Activated naive CD8-positive, alpha-beta T cell treated with anti-CD3 and anti-CD28 coated beads for 36 hours (primary cell): ENCODE data around the gene DHX58. TPM values are rescaled to one million over a fixed set of nuclear protein-coding genes. Genes with fewer than 3 reads are reported as not detected.
"Not testable (repeated sequence)": the region's sequence is repeated elsewhere in the genome, so short reads cannot be mapped to it uniquely, and the experiment has no call there.

Experiments
- DNase-seq: peaks from one replicate; pipeline ENCODE4 v3.0.0; 2021
- H3K27ac Mint-ChIP-seq: one replicate; pipeline ENCODE4 v1.8.0; 2022; ENCODE audit warnings: mild to moderate bottlenecking, moderate library complexity, mixed read lengths
- H3K27me3 Mint-ChIP-seq: one replicate; pipeline ENCODE4 v1.8.0; 2022; ENCODE audit warnings: mild to moderate bottlenecking, mixed read lengths
- H3K36me3 Mint-ChIP-seq: one replicate; pipeline ENCODE4 v1.8.0; 2021; ENCODE audit warnings: mild to moderate bottlenecking, mixed read lengths
- H3K4me1 Mint-ChIP-seq: one replicate; pipeline ENCODE4 v1.8.0; 2021; ENCODE audit warnings: mixed read lengths
- H3K4me3 Mint-ChIP-seq: one replicate; pipeline ENCODE4 v1.8.0; 2022; ENCODE audit warnings: mild to moderate bottlenecking, moderate library complexity, mixed read lengths
- H3K9me3 Mint-ChIP-seq: one replicate; pipeline ENCODE4 v1.8.0; 2022; ENCODE audit warnings: mixed read lengths
- total RNA-seq, 2 experiments: library from RNA; stranded (reverse); gene quantifications; one replicate each; pipeline ENCODE4 v1.2.3, GENCODE V29; 2021

The DHX58 gene
- total RNA-seq = 10 to 100 TPM; 23.5 to 24.9 TPM

DNA sequence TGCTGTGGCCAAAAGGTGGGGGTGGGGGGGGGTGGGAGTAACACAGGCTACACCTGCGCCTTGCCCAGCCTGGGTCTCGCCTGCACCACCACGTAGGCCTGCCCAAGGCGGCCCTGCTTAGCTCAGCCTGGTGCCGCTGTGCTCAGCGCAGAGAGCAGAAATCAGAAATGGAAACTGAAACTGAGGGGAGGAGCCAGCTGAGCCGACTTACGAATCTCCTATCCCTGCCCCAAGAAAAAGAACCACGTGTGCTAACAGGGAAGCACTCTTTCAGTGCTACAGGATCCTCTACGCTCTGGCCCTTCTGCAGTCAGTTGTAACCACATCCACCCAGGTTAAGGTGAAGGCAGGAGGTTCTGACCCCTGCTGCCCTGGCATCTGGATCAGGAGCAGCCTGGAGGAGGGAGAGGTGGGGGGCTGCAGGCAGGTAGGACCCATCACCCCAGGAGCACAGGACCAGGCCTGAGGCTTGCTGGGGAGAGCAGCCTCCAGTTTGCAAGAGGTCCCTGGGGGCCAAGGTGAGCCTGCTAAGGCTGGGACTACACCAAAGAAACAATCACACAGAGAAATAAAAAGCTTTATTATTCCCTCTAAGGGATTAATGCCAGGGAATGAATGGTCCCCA lies at the start of gene DHX58:
Gene DHX58 (minus strand): TSS at position 163 of the 625 bp plus-strand sequence. CDS start 822 bp downstream, outside the sequence.
- H3K27ac Mint-ChIP-seq = peak within 1 kb of the TSS; percentile 98
- H3K36me3 Mint-ChIP-seq = peaks cover 14% of the 10 kb centered on the region

GRCh38 chr17:42160531-42160910 lies 48.0 kb upstream of the DHX58 start:
- no peak overlapping the region for H3K4me3 Mint-ChIP-seq

More for the DNA sequence above, at the start of gene DHX58:
- Mint-ChIP-seq H3K4me3 (peak within 1 kb of the TSS; percentile 85), H3K9me3 (no peaks in the 10 kb centered on the region), H3K27me3 (no peaks in the 10 kb centered on the region), H3K4me1 (peaks cover 32% of the 10 kb centered on the region)
- DNase-seq = peak; percentile 82

DNA sequence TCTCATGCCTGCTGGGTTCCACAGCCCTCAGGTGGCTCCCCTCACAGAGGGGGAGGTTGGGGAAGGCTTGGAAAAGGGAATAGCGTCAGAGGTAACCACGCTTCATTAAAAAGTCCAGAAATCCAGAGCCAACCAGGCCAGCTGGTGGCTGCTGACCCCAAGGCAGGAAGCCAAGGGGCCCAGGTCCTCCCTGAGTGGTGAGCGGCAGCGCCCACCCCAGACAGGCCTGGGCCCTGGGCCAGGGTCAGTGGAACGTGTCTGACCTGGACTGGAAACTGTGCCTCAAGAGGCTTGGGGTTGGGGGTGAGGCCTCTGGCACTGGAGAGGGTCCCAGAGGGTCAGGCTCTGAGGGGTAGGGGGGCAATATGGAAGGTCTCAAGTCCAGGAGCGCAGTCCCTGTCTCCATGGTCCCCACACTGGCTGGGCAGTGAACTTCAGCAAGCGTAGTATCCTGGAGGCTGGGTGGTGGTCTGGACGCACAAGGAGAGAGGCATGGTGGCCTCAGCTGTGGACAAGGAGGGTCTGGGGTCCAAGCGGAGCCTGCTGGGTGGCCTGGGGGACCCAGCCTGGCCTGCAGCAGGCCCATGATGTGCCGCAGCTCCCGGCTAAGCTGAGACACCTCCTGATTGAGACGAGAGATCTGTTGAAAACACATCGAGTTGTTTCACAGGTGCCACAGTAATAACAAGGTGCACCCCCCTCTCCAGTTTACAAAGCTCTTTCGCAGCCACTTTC lies 47.4 kb upstream of the DHX58 start:
- no peaks in the 10 kb centered on the region for H3K27me3 Mint-ChIP-seq
- H3K4me1 Mint-ChIP-seq = no peaks in the 10 kb centered on the region
- peak overlapping the region; percentile 34 for H3K27ac Mint-ChIP-seq
- H3K9me3 Mint-ChIP-seq = no peaks in the 10 kb centered on the region
- H3K4me3 Mint-ChIP-seq = no peak overlapping the region
- H3K36me3 Mint-ChIP-seq = no peaks in the 10 kb centered on the region
- no peak for DNase-seq

More at GRCh38 chr17:42160531-42160910, 48.0 kb upstream of the DHX58 start:
- Mint-ChIP-seq H3K9me3 (no peaks in the 10 kb centered on the region), H3K4me1 (no peaks in the 10 kb centered on the region), H3K27me3 (no peaks in the 10 kb centered on the region), H3K27ac (no peak overlapping the region), H3K36me3 (no peaks in the 10 kb centered on the region)
- DNase-seq = no peak

- Mint-ChIP-seq H3K4me3 (peak overlapping the region; percentile 94), H3K4me1 (peaks cover 23% of the 10 kb centered on the region), H3K27me3 (no peaks in the 10 kb centered on the region), H3K9me3 (no peaks in the 10 kb centered on the region), H3K36me3 (peaks cover 8% of the 10 kb centered on the region), H3K27ac (no peak overlapping the region)
- DNase-seq = no peak
Observed at GRCh38 chr17:42155614-42156045, 43.1 kb upstream of the DHX58 start.

GRCh38 chr17:42153919-42154742 lies 41.6 kb upstream of the DHX58 start:
- Mint-ChIP-seq H3K9me3 (no peaks in the 10 kb centered on the region), H3K4me3 (peak overlapping the region; percentile 94), H3K27ac (peak overlapping the region; percentile 81), H3K27me3 (no peaks in the 10 kb centered on the region), H3K36me3 (peaks cover 8% of the 10 kb centered on the region), H3K4me1 (peaks cover 24% of the 10 kb centered on the region)
- no peak for DNase-seq

- peak overlapping the region; percentile 26 for H3K27ac Mint-ChIP-seq
- peaks cover 32% of the 10 kb centered on the region for H3K4me1 Mint-ChIP-seq
- H3K36me3 Mint-ChIP-seq = peaks cover 9% of the 10 kb centered on the region
- H3K4me3 Mint-ChIP-seq = no peak overlapping the region
- no peaks in the 10 kb centered on the region for H3K9me3 Mint-ChIP-seq
- no peaks in the 10 kb centered on the region for H3K27me3 Mint-ChIP-seq
- DNase-seq = no peak
Observed at GRCh38 chr17:42146911-42147607, 34.5 kb upstream of the DHX58 start.

- H3K9me3 Mint-ChIP-seq, DNase-seq, H3K4me3 Mint-ChIP-seq, H3K27me3 Mint-ChIP-seq, H3K27ac Mint-ChIP-seq: not testable (repeated sequence)
- Mint-ChIP-seq H3K36me3 (peaks cover 12% of the 10 kb centered on the region), H3K4me1 (peaks cover 36% of the 10 kb centered on the region)
Observed at GRCh38 chr17:42143138-42143537, 30.6 kb upstream of the DHX58 start.

DNA sequence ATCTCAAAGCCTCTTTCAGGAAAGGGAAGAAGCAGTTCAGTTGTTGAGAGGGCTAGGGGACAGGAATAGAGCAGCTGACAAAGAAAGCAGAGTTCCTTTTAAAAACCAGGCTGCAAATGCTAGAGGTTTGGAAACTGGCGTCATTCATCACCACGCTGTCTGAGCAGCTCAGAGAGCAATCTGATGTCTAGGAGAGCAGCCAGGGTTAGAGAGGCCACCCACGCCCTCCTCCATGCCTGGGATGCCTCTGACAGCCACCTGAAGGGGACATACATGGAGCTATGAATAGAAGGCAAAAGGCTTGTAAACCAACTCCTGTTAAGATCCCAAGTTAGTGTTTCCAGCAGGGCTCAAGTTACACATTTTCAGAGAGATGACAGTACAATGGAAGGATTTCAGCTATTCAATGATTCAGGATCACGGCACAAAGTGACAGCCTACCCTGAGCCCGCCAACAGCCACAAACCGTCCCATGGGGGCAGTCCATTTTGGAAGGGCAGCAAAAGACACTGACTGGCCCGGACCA lies 29.9 kb upstream of the DHX58 start:
- peaks cover 35% of the 10 kb centered on the region for H3K4me1 Mint-ChIP-seq
- H3K4me3 Mint-ChIP-seq = no peak overlapping the region
- H3K27ac Mint-ChIP-seq = no peak overlapping the region
- H3K36me3 Mint-ChIP-seq = peaks cover 8% of the 10 kb centered on the region
- no peaks in the 10 kb centered on the region for H3K27me3 Mint-ChIP-seq
- no peaks in the 10 kb centered on the region for H3K9me3 Mint-ChIP-seq
- DNase-seq = no peak

DNA sequence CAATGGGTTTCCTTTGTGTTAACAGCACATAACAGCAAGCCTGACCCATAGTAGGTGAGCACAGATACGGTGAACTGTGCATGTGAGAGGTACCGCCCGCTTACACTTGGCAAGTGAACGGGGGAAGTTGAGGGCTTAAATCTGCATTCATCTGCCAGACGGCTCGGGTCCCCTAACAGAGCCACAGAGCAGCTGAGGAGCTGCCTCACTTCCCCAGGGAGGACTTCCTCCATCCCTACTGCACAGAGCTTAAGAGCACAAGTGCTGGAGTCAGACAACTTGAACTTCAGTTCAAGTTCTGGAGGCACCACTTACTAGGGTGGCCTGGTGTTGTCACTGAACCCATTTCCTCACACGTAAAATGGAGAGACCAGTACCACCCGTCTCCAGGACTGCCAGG lies 28.9 kb upstream of the DHX58 start:
- no peaks in the 10 kb centered on the region for H3K27me3 Mint-ChIP-seq
- no peak overlapping the region for H3K4me3 Mint-ChIP-seq
- DNase-seq = no peak
- H3K27ac Mint-ChIP-seq = no peak overlapping the region
- peaks cover 6% of the 10 kb centered on the region for H3K36me3 Mint-ChIP-seq
- H3K9me3 Mint-ChIP-seq = no peaks in the 10 kb centered on the region
- H3K4me1 Mint-ChIP-seq = peaks cover 42% of the 10 kb centered on the region

DNA sequence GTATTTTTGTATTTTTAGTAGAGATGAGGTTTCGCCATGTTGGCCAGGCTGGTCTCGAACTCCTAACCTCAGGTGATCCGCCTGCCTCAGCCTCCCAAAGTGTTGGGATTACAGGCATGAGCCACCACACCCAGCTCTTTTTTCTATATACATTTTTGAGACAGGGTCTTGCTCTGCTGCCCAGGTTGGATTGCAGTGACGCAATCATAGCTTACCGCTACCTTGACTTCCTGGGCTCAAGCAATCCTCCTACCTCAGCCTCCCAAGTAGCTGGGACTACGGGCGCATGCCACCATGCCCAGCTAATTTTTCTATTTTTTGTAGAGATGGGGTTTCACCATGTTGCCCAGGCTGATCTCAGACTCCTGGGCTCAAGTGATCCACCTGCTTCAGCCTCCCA lies 28.2 kb upstream of the DHX58 start:
- not testable (repeated sequence) for H3K27me3 Mint-ChIP-seq, H3K36me3 Mint-ChIP-seq, DNase-seq, H3K4me3 Mint-ChIP-seq, H3K27ac Mint-ChIP-seq, H3K9me3 Mint-ChIP-seq
- H3K4me1 Mint-ChIP-seq = peaks cover 49% of the 10 kb centered on the region

GRCh38 chr17:42138749-42139492 lies 26.4 kb upstream of the DHX58 start:
- Mint-ChIP-seq H3K27me3 (no peaks in the 10 kb centered on the region), H3K9me3 (no peaks in the 10 kb centered on the region), H3K4me3 (no peak overlapping the region), H3K27ac (no peak overlapping the region), H3K36me3 (peaks cover 13% of the 10 kb centered on the region), H3K4me1 (peaks cover 61% of the 10 kb centered on the region)
- DNase-seq = no peak

DNA sequence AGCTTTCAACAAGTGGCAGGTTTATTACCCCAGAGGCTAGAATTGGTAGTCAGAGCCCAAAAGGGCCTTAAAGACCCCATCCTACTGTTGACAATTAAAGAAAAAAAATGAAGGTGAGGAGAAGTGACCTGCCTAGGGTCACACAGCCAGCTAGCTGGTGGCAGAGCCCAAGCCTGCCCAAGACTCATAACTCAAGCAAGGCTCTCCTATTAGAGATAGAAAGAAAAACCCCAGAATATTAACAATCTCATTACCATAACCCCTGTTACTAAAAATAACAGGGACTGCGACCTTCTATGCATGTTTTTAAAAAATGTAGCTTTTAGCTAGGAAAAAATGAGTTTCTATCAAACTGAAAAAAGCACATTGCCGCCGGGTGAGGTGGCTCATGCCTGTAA lies 24.1 kb upstream of the DHX58 start:
- DNase-seq = no peak
- H3K27ac Mint-ChIP-seq = no peak overlapping the region
- no peaks in the 10 kb centered on the region for H3K9me3 Mint-ChIP-seq
- no peaks in the 10 kb centered on the region for H3K27me3 Mint-ChIP-seq
- H3K4me1 Mint-ChIP-seq = peaks cover 69% of the 10 kb centered on the region
- peaks cover 9% of the 10 kb centered on the region for H3K36me3 Mint-ChIP-seq
- H3K4me3 Mint-ChIP-seq = no peak overlapping the region

- Mint-ChIP-seq H3K27me3 (no peaks in the 10 kb centered on the region), H3K4me1 (peaks cover 67% of the 10 kb centered on the region), H3K9me3 (no peaks in the 10 kb centered on the region), H3K36me3 (peaks cover 11% of the 10 kb centered on the region), H3K27ac (peak overlapping the region; percentile 38), H3K4me3 (no peak overlapping the region)
- DNase-seq = no peak
Observed at GRCh38 chr17:42135664-42136653, 23.4 kb upstream of the DHX58 start.
